NCI-H82 (cell line): ENCODE results near the gene C4orf50.

ENCODE experiments used
- DNase-seq: peaks from one replicate; lab custom pipeline; 2025; lab: John Stamatoyannopoulos, UW

The C4orf50 gene

GRCh38 chr4:6018331-6018730 is at the start of gene C4orf50:
Gene C4orf50, minus strand, starts transcription at chr4:6018431.
- no peak for DNase-seq

DNA sequence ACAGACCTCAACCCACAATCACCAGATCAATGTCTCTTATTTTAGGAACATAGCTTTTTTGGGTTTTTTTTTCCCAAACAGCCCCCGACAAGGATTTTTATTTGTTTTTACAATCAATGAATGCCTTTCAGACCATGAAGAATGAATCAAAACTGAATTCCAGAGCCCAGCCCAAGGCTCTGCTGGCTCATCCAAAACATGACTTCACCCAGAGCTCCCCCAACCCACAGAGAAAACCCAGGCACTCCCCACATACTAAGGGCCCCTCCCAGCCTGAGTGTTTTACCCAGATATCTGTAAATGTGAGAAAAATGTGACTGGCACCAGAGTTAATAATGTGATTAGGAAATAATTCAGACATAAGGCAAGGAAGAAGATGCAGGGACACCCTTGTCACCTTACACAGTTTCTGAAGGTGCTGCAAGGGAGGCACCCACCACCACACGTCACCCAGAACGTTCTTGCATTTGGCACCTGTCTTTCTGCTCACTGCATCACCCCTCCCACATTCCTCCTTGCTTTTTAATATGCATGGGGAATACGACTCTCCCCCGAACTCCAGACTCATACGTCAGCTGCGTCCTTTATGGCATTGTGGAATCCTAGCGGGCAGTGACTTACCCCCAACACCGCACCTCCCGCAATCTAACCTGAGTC is 47.8 kb upstream of the C4orf50 start:
- DNase-seq = no peak

GRCh38 chr4:6065166-6065565 is 46.9 kb upstream of the C4orf50 start:
- no peak for DNase-seq

DNA sequence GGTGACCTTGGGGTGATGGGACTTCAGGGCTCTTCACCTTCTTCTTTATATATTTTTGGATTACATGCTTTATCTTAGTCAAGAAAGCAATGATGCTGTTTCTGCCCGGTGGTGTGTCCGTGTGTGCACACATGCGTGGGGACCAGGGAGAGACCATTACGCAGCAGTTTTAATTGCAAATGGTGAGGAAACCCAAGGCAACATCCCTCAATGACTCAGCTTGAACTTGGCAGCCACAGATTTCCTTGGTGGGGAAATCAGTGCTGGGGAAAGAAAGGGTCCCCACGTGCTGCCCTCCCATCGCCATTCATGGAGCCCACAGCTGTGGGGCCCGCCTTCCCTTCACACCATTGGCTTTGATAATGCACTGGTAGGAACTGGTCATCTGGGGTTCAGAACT is 46.2 kb upstream of the C4orf50 start:
- no peak for DNase-seq

DNA sequence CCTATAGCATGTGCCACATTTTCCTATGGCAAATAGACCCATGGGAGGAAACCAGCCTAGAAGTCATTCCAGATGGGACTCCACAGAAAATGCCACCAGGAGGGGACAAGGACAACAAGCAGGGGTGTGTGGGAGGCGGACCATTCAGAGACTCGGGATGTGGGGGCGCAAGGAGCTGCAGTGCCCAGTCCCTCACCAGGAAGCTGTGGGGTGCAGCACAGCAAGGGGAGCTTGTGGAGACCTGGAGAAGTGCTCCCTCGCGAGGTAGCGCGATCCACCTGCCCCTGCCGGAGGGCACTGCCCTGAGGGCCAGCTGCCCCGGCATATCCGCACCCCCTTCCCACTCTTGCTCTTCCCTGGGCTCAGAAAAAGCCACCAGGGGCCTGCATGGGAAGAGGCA is 45.5 kb upstream of the C4orf50 start:
- DNase-seq = no peak

DNA sequence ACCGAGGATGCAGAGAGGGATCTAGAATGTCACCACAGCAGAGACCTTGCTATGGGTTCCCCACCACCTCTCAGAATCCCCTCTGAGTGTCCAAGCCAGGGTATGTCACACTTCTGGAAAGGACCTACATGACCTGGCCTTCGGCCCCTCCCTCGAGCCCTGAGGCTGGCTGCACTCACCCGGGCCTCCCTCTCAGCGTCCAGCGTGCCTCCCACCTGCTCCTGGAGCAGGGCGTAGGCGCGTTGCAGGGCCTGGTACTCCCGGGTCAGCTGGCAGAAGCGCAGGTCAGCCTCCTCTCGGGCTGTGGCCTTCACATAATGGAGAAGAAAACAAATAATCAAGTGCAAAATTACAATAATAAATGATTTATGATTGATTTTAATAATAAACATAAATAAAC is 43.9 kb upstream of the C4orf50 start:
- no peak for DNase-seq

DNA sequence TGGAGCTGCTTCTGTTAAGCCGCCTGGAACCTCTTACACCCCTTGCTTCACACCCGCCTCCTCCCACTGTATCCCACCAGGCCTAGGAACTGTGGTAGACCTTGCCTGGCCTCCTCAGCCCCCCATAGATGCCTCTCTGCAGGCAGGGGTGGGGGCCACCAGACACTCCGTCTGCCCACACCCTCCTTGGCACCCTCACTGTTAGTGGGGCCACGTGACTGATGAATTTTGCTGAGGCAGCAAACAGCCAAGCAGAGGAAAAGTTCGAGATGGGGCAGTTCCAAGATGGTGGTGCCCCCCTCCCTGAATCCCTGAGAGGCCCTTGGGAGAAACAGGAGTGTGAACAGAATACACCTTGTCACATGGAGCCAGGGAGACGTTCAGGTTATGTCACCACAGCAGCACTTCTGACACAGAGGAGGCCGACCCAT is 41.2 kb upstream of the C4orf50 start:
- no peak for DNase-seq

- no peak for DNase-seq
These were observed 40.5 kb upstream of the C4orf50 start for GRCh38 chr4:6058531-6059374.

- DNase-seq = no peak
These were observed 38.9 kb upstream of the C4orf50 start for GRCh38 chr4:6056976-6057766.

GRCh38 chr4:6055436-6055835 is 37.2 kb upstream of the C4orf50 start:
- DNase-seq = no peak

DNA sequence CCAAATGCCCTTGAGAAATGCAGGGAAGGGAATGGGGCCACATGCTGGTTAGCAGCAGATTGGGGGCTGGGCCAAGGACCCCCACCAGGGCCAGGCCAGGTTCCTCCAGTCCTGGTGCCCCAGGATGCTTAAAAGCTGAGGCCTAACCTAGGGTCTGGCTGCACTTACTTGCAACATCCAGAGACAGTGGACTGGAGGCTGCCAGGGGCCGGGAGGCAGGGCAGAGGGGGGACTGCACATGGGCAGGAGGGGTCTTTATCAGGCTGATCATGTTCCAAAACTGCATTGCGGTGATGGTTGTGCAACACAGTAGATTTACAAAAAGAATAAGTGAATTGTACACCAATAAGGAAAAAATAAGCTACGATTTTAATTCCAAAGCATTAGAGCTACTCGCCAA is 36.8 kb upstream of the C4orf50 start:
- DNase-seq = no peak

- no peak for DNase-seq
These were observed 36.1 kb upstream of the C4orf50 start for GRCh38 chr4:6054162-6054922.

DNA sequence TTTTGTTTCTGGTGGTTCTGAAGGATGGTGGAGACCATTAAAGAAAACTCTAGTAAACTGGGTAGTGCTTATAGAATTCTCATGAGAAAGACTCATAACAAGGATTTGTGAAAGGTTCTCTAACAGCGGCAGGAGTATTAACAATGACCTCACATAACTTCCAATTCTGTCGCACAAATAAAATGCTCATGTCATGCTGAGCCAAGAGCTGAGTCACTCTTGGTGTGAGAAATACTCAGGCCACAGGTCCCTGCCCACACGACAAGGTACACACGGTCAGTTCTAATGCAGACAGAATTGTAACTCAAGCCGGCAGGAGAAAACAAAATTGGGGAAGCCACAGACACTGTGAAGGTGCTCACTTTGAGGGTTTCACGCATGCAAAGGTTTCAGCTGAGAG is 34.4 kb upstream of the C4orf50 start:
- DNase-seq = no peak

DNA sequence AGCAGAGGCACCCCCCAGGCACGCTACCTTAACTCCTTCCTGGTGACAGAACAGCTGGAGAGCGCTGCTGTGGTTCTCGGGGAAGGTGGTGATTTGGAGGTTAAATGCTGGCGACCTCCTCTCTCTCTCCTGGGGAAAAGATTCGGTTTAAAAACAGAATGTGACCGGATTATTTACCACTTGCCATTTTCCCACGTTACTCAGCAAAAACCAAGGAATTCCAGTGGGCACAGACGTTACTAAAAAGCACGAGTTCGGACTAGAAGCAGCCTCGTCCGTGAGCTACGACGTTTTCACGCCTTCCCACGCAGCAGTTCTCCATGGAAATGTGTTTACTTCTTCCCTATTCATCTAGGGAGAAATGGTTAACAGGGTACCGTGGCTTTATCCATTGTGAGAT is 32.3 kb upstream of the C4orf50 start:
- no peak for DNase-seq

DNA sequence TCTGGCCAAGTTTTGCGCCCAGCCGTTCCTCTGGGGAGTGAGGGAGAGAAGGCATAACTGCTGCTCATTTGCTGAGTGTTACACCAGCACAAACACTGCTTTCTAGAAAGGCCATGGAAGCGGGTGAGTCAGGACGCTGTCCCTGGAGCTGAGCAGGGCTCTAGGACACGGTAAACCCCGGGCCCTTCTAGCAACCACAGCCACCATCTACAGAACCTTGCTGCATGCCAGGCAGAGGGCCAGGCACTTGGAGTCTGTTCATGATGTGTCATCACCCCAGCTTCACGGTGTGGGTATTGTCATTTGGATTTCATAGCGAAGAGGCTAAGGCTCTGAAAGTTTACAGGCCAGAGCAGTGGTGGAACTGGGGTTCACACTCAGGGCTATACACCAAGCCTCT is 31.8 kb upstream of the C4orf50 start:
- DNase-seq = no peak

DNA sequence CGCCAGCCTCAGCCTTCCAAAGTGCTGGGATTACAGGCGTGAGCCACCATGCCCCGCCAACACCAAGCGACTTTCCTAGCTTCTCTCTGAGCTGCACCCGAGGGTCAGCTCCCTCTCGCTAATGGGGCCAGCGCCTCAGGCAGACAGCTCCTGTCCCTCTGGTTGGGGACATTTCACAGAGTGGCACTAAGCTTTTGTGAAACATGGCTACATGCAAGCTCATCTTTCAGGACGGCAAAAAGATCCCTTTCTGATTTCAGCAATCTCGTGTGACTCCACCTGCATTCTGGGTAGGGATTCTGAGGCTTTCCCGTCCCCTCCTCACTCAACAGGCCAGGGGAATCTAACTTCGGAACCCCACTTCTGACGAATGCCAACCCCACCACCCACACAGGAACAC is 31.0 kb upstream of the C4orf50 start:
- DNase-seq = no peak

GRCh38 chr4:6048537-6048936 is 30.3 kb upstream of the C4orf50 start:
- DNase-seq = no peak

- no peak for DNase-seq
These were observed 29.0 kb upstream of the C4orf50 start for GRCh38 chr4:6047130-6047673.

DNA sequence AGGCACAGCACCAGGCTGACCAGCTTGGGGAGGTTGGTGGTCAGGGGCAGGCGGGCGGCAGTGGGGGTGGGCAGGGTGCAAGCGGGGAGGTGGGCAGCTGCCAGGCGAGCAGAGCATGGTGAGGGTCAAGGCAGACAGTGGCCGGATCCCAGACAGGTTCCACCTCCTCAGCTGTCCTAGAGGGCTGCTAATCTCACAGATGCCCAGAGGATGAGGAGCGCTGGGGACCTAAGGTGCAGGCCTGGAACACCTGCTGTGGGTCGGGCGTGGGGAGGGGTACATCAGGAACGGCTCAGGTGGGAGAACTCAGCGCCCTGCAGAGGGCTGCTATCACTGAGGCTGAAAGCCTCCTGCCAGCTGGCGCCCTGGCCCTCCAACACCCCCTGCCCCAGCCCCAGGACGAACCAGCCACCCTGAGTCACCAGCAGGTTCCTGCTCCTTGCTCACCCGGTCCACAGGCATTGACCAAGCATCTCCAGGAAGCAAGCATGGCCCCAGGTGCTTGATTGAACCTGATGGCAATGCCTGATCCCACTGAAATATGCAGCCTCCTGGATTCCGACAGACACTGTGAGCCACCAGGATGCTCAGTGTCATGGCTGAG is 28.4 kb upstream of the C4orf50 start:
- no peak for DNase-seq

- DNase-seq = peak; percentile 34
These were observed 26.6 kb upstream of the C4orf50 start for GRCh38 chr4:6044805-6045204.

DNA sequence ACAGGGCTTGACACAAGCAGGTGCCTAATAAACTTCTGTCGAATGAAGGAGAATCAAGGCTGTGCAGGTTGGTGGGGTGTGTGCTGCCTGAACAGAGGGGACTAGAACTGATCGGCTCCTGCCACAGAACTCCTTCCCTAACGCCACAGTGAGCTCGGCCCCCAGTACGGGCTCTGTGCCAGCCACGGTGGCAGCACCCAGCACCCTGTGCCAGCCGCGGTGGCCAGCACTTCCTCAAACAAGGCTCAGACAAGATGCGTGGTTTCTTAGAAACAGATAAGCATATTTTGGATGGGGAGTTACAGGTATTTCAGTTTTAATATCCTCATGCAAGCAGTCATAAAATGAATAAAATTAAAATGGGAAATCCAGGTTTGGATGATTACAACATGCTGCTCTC is 26.0 kb upstream of the C4orf50 start:
- DNase-seq = no peak
